K562 (cell line): Measurements from ENCODE around the gene RARG. TPM values are rescaled to one million over a fixed set of nuclear protein-coding genes. Genes with fewer than 3 reads are reported as not detected.

ENCODE experiments used
- ARNT ChIP-seq, 2 experiments: fragments of 450-650 bp; IDR thresholded peaks; 2 replicates each; pipeline ENCODE4 v1.6.1; 2016; ENCODE audit warnings: mild to moderate bottlenecking in 1 of 2
- FOXA3 ChIP-seq, 2 experiments: fragments of 450-650 bp in 1 of 2; sonication (generic) in 1 of 2; formaldehyde crosslinking; IDR thresholded peaks in 1 of 2; conservative IDR thresholded peaks in 1 of 2; 2 replicates each; pipeline versions ENCODE4 v1.4.0 to v1.8.0; 2020 to 2022; ENCODE audit warnings: mild to moderate bottlenecking in 2 of 2, missing genetic modification reagents in 1 of 2
- FOXP4 ChIP-seq: sonication (generic); formaldehyde crosslinking; IDR thresholded peaks from 2 replicates; pipeline ENCODE4 v1.8.0; 2022; ENCODE audit warnings: mild to moderate bottlenecking, missing genetic modification reagents, borderline replicate concordance
- GATAD2B ChIP-seq: fragments of 450-650 bp; IDR thresholded peaks from 2 replicates; pipeline ENCODE4 v1.6.1; 2017; ENCODE audit warnings: mild to moderate bottlenecking, borderline replicate concordance
- MEF2A ChIP-seq: IDR thresholded peaks from 2 replicates; pipeline ENCODE4 v1.6.1; 2011; ENCODE audit warnings: low read depth, mild to moderate bottlenecking, low read length, moderate library complexity; ENCODE audit not compliant: control insufficient read depth
- NCOA4 ChIP-seq: fragments of 450-650 bp; IDR thresholded peaks from 2 replicates; pipeline ENCODE4 v1.6.1; 2018; ENCODE audit warnings: mild to moderate bottlenecking; ENCODE audit not compliant: partially characterized antibody
- NFATC3 ChIP-seq: fragments of 450-650 bp; IDR thresholded peaks from 2 replicates; pipeline ENCODE4 v1.6.1; 2017; ENCODE audit warnings: mild to moderate bottlenecking
- OTX1 ChIP-seq: fragments of 450-650 bp; formaldehyde crosslinking; IDR thresholded peaks from 2 replicates; pipeline ENCODE4 v1.4.0; 2022; ENCODE audit warnings: mild to moderate bottlenecking
- RNF2 ChIP-seq: sonication (generic); IDR thresholded peaks from 2 replicates; pipeline ENCODE4 v1.6.1; 2016
- SLC30A9 ChIP-seq: fragments of 250-450 bp; sonication (Bioruptor Pico); IDR thresholded peaks from 2 replicates; pipeline ENCODE4 v1.8.0; 2022; ENCODE audit warnings: mild to moderate bottlenecking, moderate library complexity
- ZC3H11A ChIP-seq: IDR thresholded peaks from 2 replicates; pipeline ENCODE4 v1.6.1; 2012; ENCODE audit warnings: low read depth, low read length, improper control_type of control experiment
- ZHX1 ChIP-seq: fragments of 150-350 bp; conservative IDR thresholded peaks from 2 replicates; pipeline ENCODE4 v1.6.1; 2014; ENCODE audit warnings: low read length
- ZNF175 ChIP-seq: fragments of 200-800 bp; sonication (Bioruptor generic); IDR thresholded peaks from 2 replicates; pipeline ENCODE4 v1.6.1; 2016; ENCODE audit warnings: low read depth, mild to moderate bottlenecking, missing genetic modification characterization, missing compliant biosample characterization
- ZNF407 ChIP-seq: fragments of 450-650 bp; IDR thresholded peaks from 2 replicates; pipeline ENCODE4 v1.6.1; 2016; ENCODE audit warnings: low read depth
- polyA plus RNA-seq, 8 experiments: library from polyadenylated mRNA; depleted of rRNA in 4 of 8; stranded (reverse) in 5 of 8; unstranded in 3 of 8; fragments of >200 nt; fragmentation: Nextera tagmentation in 2 of 8; fragmentation: Illumina TruSeq in 1 of 8; extraction: Ambion mirVana in 2 of 8; extraction: Trizol in 1 of 8; gene quantifications; 2 replicates each; pipeline versions ENCODE4 v1.2.1 to v1.2.3, GENCODE V29; 2011 to 2014; ENCODE audit warnings: inconsistent platforms in 1 of 8, missing spikeins in 1 of 8
- total RNA-seq, 7 experiments: library from RNA; depleted of rRNA in 6 of 7; stranded (reverse); fragments of >200 nt in 6 of 7; fragmentation: Illumina TruSeq in 2 of 7; extraction: Trizol in 2 of 7; gene quantifications; 2 replicates each; pipeline versions ENCODE4 v1.2.1 to v1.2.3, GENCODE V29; 2011 to 2021; ENCODE audit warnings: low replicate concordance in 1 of 7
- TF ChIP-seq, protein P1 (sequence below): fragments of 450-650 bp; formaldehyde crosslinking; IDR thresholded peaks from 2 replicates; pipeline ENCODE4 v1.4.0; 2022; ENCODE audit warnings: missing genetic modification characterization

The RARG gene
- total and polyA plus RNA-seq, 9 of the 15 experiments (the other 6 are each of a cell fraction or from before 2014, with no cell fraction given): 0.18 to 7.6 (median 3.8) TPM

DNA sequence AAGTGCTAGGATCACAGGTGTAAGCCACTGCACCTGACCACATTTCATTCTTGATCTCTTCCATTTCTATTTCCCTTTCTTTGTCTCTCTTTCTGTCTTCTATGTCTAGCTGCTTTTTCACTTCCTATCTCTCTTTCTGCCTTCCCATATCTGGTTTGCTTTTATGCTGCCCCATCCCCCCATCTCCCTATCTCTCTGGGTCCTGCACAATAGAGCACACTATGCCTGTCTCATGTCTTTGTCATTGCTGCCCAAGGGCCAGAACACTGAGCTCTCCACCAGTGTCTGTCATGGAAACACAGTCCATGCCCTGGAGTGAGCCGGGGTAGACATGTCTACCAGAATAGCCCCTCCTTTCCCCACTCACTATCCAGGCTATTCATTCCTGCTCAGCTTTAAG is 12.3 kb upstream of the RARG start (continued):
- TF ChIP-seq, protein P1, sequence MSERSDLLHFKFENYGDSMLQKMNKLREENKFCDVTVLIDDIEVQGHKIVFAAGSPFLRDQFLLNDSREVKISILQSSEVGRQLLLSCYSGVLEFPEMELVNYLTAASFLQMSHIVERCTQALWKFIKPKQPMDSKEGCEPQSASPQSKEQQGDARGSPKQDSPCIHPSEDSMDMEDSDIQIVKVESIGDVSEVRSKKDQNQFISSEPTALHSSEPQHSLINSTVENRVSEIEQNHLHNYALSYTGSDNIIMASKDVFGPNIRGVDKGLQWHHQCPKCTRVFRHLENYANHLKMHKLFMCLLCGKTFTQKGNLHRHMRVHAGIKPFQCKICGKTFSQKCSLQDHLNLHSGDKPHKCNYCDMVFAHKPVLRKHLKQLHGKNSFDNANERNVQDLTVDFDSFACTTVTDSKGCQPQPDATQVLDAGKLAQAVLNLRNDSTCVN: no peak
- peak; percentile 37; the same call in 1 of the 2 replicates for TF ChIP-seq NFATC3
- no peak for TF ChIP-seq GATAD2B
- no peak for TF ChIP-seq FOXP4
- 0 out of 2 replicates have a peak, but pooled peaks have one; percentile 51 for TF ChIP-seq RNF2
- no peak for TF ChIP-seq ZNF407
- TF ChIP-seq MEF2A: no peak
- TF ChIP-seq SLC30A9 (CRISPR knock-in tag): no peak
- TF ChIP-seq ZHX1: no peak
- TF ChIP-seq ZC3H11A: no peak
- TF ChIP-seq OTX1: peak; percentile 53; the same call in 1 of the 2 replicates
- TF ChIP-seq ARNT (IDR thresholded peaks at IDR 0.05): peak in 1 of 2 experiments; percentile 50; a peak in 2 of 4 replicates
- no peak for TF ChIP-seq ZNF175 (CRISPR knock-in tag)
- no peak for TF ChIP-seq FOXA3 (CRISPR knock-in tag; conservative IDR thresholded peaks at IDR 0.05 in 1 of 2, IDR thresholded peaks at IDR 0.05 in 1 of 2)
- peak; percentile 1 for TF ChIP-seq NCOA4
